ENCODE data around the gene UNC5C. TPM values are rescaled to one million over a fixed set of nuclear protein-coding genes. Genes with fewer than 3 reads are reported as not detected.

Gene UNC5C
- total RNA-seq, 1 donor from 2014 or later = 12.0 TPM

DNA sequence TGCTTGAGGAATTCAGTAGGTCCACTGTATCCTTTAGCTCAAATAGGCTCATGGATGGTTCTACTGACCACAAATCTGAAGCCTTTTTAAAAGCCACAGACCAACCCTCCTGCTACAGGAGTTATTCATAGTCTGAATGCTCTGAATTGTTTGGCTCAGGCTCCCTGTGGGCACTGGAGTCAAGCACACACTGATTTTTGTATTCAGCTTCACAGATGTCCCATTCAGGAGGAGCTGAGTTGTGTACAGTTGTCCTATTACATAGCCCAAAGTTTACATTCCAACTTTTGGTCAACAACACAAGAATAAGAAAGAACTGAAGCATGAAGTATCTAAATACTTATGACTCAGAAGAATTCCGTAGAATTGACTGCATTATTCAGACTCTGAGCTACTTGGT is 243.9 kb downstream of the UNC5C start:
- DNase-seq (ENCODE audit: extremely low spot score in 2 of 2) = no peak
- no peaks in the 10 kb centered on the region for H3K9me3 ChIP-seq
- no peaks in the 10 kb centered on the region for H3K36me3 ChIP-seq
- intact Hi-C loops (cut with DNase I) = no loop called here
- TF ChIP-seq, protein P1, sequence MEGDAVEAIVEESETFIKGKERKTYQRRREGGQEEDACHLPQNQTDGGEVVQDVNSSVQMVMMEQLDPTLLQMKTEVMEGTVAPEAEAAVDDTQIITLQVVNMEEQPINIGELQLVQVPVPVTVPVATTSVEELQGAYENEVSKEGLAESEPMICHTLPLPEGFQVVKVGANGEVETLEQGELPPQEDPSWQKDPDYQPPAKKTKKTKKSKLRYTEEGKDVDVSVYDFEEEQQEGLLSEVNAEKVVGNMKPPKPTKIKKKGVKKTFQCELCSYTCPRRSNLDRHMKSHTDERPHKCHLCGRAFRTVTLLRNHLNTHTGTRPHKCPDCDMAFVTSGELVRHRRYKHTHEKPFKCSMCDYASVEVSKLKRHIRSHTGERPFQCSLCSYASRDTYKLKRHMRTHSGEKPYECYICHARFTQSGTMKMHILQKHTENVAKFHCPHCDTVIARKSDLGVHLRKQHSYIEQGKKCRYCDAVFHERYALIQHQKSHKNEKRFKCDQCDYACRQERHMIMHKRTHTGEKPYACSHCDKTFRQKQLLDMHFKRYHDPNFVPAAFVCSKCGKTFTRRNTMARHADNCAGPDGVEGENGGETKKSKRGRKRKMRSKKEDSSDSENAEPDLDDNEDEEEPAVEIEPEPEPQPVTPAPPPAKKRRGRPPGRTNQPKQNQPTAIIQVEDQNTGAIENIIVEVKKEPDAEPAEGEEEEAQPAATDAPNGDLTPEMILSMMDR (IDR thresholded peaks at IDR 0.05) = no peak
- TF ChIP-seq POLR2AphosphoS5 (IDR thresholded peaks at IDR 0.05; ENCODE audit: insufficient read depth in 1 of 2, low read depth in 1 of 2) (no peak), POLR2A (IDR thresholded peaks at IDR 0.05) (no peak)
- H3K27me3 ChIP-seq = no peaks in the 10 kb centered on the region
- H3K4me3 ChIP-seq = no peak overlapping the region
- H3K4me1 ChIP-seq = no peaks in the 10 kb centered on the region
- H3K27ac ChIP-seq = no peak overlapping the region

GRCh38 chr4:95300304-95300703 is 248.5 kb downstream of the UNC5C start:
- H3K27me3 ChIP-seq = no peaks in the 10 kb centered on the region
- H3K4me3 ChIP-seq = no peak overlapping the region
- no peak overlapping the region for H3K27ac ChIP-seq
- TF ChIP-seq POLR2AphosphoS5 (IDR thresholded peaks at IDR 0.05; ENCODE audit: insufficient read depth in 1 of 2, low read depth in 1 of 2) = no peak
- TF ChIP-seq POLR2A (IDR thresholded peaks at IDR 0.05) = no peak
- TF ChIP-seq, protein P1 (IDR thresholded peaks at IDR 0.05) = no peak
- no peak for DNase-seq (ENCODE audit: extremely low spot score in 2 of 2)
- intact Hi-C loops (cut with DNase I) = no loop called here
- no peaks in the 10 kb centered on the region for H3K9me3 ChIP-seq
- H3K36me3 ChIP-seq = no peaks in the 10 kb centered on the region
- H3K4me1 ChIP-seq = no peaks in the 10 kb centered on the region

DNA sequence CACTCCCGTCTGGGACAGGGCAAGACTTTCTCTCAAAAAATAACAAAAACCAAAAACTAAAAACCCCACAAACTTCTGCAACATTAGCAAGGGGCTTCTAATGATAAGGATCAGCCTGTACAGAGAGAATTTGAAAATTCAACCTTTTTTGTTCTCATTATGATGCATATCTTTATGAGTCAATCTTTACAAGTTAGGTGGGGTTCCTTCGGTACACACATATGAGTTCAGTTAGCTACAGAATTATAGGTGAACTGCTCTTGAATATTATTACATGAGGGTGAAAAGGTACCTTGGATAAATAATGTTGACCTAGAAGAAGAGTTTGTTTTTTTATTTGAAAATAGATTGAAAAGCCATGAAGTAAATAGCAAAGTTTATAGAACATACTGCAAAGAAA is 252.7 kb downstream of the UNC5C start:
- Histone ChIP-seq H3K4me3 (no peak overlapping the region), H3K4me1 (no peaks in the 10 kb centered on the region), H3K36me3 (no peaks in the 10 kb centered on the region), H3K9me3 (no peaks in the 10 kb centered on the region), H3K27ac (no peak overlapping the region), H3K27me3 (no peaks in the 10 kb centered on the region)
- DNase-seq (ENCODE audit: extremely low spot score in 2 of 2) = no peak
- no peak for TF ChIP-seq POLR2AphosphoS5 (IDR thresholded peaks at IDR 0.05; ENCODE audit: insufficient read depth in 1 of 2, low read depth in 1 of 2)
- TF ChIP-seq, protein P1 (IDR thresholded peaks at IDR 0.05) = no peak
- no peak for TF ChIP-seq POLR2A (IDR thresholded peaks at IDR 0.05)
- intact Hi-C loops (cut with DNase I) = no loop called here

DNA sequence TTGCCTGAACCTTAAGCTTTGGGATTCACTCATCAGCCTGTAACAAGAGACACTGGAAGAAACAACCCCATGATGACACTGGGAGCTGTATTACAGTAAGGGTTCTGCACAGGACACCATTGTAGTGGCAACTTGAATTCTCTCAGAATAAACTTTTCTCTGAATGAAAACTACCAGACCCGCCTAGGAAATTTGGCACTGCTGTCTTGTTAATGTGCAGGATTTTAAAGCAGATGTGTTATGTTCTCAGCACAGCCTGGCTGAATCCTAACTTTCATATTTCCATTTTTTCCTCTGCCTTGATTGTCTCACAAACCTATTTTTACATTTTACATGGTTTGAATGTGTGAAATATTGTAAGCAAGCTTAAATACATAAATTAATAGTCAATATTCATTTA is 253.6 kb downstream of the UNC5C start:
- H3K27ac ChIP-seq = no peak overlapping the region
- no peaks in the 10 kb centered on the region for H3K36me3 ChIP-seq
- no peaks in the 10 kb centered on the region for H3K4me1 ChIP-seq
- no peak overlapping the region for H3K4me3 ChIP-seq
- intact Hi-C loops (cut with DNase I) = no loop called here
- H3K9me3 ChIP-seq = no peaks in the 10 kb centered on the region
- no peaks in the 10 kb centered on the region for H3K27me3 ChIP-seq
- TF ChIP-seq POLR2AphosphoS5 (IDR thresholded peaks at IDR 0.05; ENCODE audit: insufficient read depth in 1 of 2, low read depth in 1 of 2) = no peak
- TF ChIP-seq, protein P1 (IDR thresholded peaks at IDR 0.05) = no peak
- TF ChIP-seq POLR2A (IDR thresholded peaks at IDR 0.05) = no peak
- no peak for DNase-seq (ENCODE audit: extremely low spot score in 2 of 2)

GRCh38 chr4:95294321-95294720 is 254.5 kb downstream of the UNC5C start:
- DNase-seq (ENCODE audit: extremely low spot score in 2 of 2) = no peak
- Histone ChIP-seq H3K4me1 (no peaks in the 10 kb centered on the region), H3K9me3 (no peaks in the 10 kb centered on the region), H3K27ac (no peak overlapping the region), H3K27me3 (no peaks in the 10 kb centered on the region), H3K36me3 (no peaks in the 10 kb centered on the region), H3K4me3 (no peak overlapping the region)
- intact Hi-C loops (cut with DNase I) = no loop called here
- TF ChIP-seq POLR2AphosphoS5 (IDR thresholded peaks at IDR 0.05; ENCODE audit: insufficient read depth in 1 of 2, low read depth in 1 of 2) = no peak
- TF ChIP-seq, protein P1 (IDR thresholded peaks at IDR 0.05) = no peak
- TF ChIP-seq POLR2A (IDR thresholded peaks at IDR 0.05) = no peak

All from vagina (tissue), 2 donors.